NT2/D1 (cell line): ENCODE data around the gene INS.

Experiments
- SUZ12 ChIP-seq: IDR thresholded peaks from 2 replicates; pipeline ENCODE4 v1.6.1; 2011; ENCODE audit not compliant: insufficient read length, insufficient read depth; ENCODE audit errors: extremely low read depth
- YY1 ChIP-seq: IDR thresholded peaks from 2 replicates; pipeline ENCODE4 v1.6.1; 2011; ENCODE audit not compliant: insufficient read length, insufficient read depth
- ZNF274 ChIP-seq: IDR thresholded peaks from 2 replicates; pipeline ENCODE4 v1.6.1; 2011; ENCODE audit warnings: mild to moderate bottlenecking, low read depth, low read length

GRCh38 chr11:2135018-2135569, 25.9 kb downstream of the INS start:
- TF ChIP-seq YY1 (no peak), SUZ12 (no peak), ZNF274 (no peak)
